ENCODE measurements around the gene CTDP1.

Gene CTDP1

GRCh38 chr18:79679552-79680099, at the start of gene CTDP1:
Gene CTDP1, plus strand, starts transcription at chr18:79679803. Its CDS starts 145 bp downstream, at chr18:79679948.
- intact Hi-C loops (cut with DNase I), result no loop called here
- DNase-seq, result peak in 9 of 10 donors; percentile 80 to 98 (median 86)

- peak in 4 of 10 donors; percentile 6 to 78 (median 29) for DNase-seq
- intact Hi-C loops (cut with DNase I), result no loop called here
These were observed 49.1 kb upstream of the CTDP1 start for GRCh38 chr18:79630281-79631095.

- peak in 2 of 10 donors; percentile 0 to 44 for DNase-seq
- intact Hi-C loops (cut with DNase I), result no loop called here
These were observed 48.5 kb upstream of the CTDP1 start for GRCh38 chr18:79631096-79631507.

- intact Hi-C loops (cut with DNase I), result no loop called here
- DNase-seq, result peak in 1 of 10 donors; percentile 38
These were observed 47.7 kb upstream of the CTDP1 start for GRCh38 chr18:79631761-79632446.

GRCh38 chr18:79632765-79633164, 46.8 kb upstream of the CTDP1 start:
- intact Hi-C loops (cut with DNase I), result no loop called here
- DNase-seq, result peak in 2 of 10 donors; percentile 3 to 8

GRCh38 chr18:79634186-79634585, 45.4 kb upstream of the CTDP1 start:
- peak in 1 of 10 donors; percentile 52 for DNase-seq
- intact Hi-C loops (cut with DNase I), result no loop called here

- DNase-seq, result peak in 1 of 10 donors; percentile 72
These were observed 44.8 kb upstream of the CTDP1 start for GRCh38 chr18:79634593-79635426.

GRCh38 chr18:79635427-79635726, 44.2 kb upstream of the CTDP1 start:
- DNase-seq, result no peak
- intact Hi-C loops (cut with DNase I), result no loop called here

More at GRCh38 chr18:79634593-79635426, 44.8 kb upstream of the CTDP1 start:
- intact Hi-C loops (cut with DNase I), result no loop called here

GRCh38 chr18:79637181-79637920, 42.3 kb upstream of the CTDP1 start:
- peak in 1 of 10 donors; percentile 57 for DNase-seq
- intact Hi-C loops (cut with DNase I), result no loop called here

GRCh38 chr18:79637921-79638909, 41.4 kb upstream of the CTDP1 start:
- intact Hi-C loops (cut with DNase I), result no loop called here
- DNase-seq, result peak in 1 of 10 donors; percentile 73

- DNase-seq, result peak in 1 of 10 donors; percentile 46
- intact Hi-C loops (cut with DNase I), result no loop called here
These were observed 40.4 kb upstream of the CTDP1 start for GRCh38 chr18:79639072-79639829.

- DNase-seq, result peak in 1 of 10 donors; percentile 70
- intact Hi-C loops (cut with DNase I), result no loop called here
These were observed 39.4 kb upstream of the CTDP1 start for GRCh38 chr18:79640064-79640672.

- intact Hi-C loops (cut with DNase I), result no loop called here
- DNase-seq, result peak in 1 of 10 donors; percentile 41
These were observed 38.7 kb upstream of the CTDP1 start for GRCh38 chr18:79640875-79641274.

GRCh38 chr18:79641722-79642497, 37.7 kb upstream of the CTDP1 start:
- DNase-seq, result peak in 1 of 10 donors; percentile 65
- intact Hi-C loops (cut with DNase I), result no loop called here

- intact Hi-C loops (cut with DNase I), result no loop called here
- peak in 1 of 10 donors; percentile 41 for DNase-seq
These were observed 37.0 kb upstream of the CTDP1 start for GRCh38 chr18:79642626-79643025.
